ENCODE data around the gene TK2. TPM values are rescaled to one million over a fixed set of nuclear protein-coding genes. Genes with fewer than 3 reads are reported as not detected.

Gene TK2
- total and polyA plus RNA-seq, 9 of the 15 experiments (the other 6 are each of a cell fraction or from before 2014, with no cell fraction given) = 1.1 to 10.2 (median 5.3) TPM

- Histone ChIP-seq H3K27me3 (ENCODE audit: control insufficient read depth in 2 of 2, insufficient read depth in 2 of 2, low read length in 2 of 2) (no peaks in the 10 kb centered on the region), H3K79me2 (ENCODE audit: control insufficient read depth, insufficient read depth, low read length) (peaks cover 7% of the 10 kb centered on the region; the same call in 2 of the 3 replicates), H3K27ac (ENCODE audit: extremely low read depth, low read depth, low read length) (no peak overlapping the region), H3K4me1 (replicated peaks in 1 of 2; ENCODE audit: control insufficient read depth in 2 of 2, insufficient read depth in 2 of 2, low read length in 2 of 2) (peaks cover 0 to 9% of the 10 kb centered on the region in 2 experiments; a peak in 2 of 5 replicates), H3K4me3 (no peak overlapping the region), H3K9ac (ENCODE audit: insufficient read depth in 1 of 2, low read depth in 2 of 2, low read length in 2 of 2) (no peak overlapping the region; a peak in 1 of 4 replicates), H3K36me3 (ENCODE audit: control insufficient read depth, insufficient read depth, low read length) (peaks cover 74% of the 10 kb centered on the region), H3K4me2 (ENCODE audit: insufficient read depth, low read length) (no peak overlapping the region), H2AFZ (ENCODE audit: low read depth, low read length) (no peak overlapping the region), H4K20me1 (replicated peaks; ENCODE audit: control insufficient read depth, insufficient read depth, low read length) (no peaks in the 10 kb centered on the region), H3K9me3 (replicated peaks; ENCODE audit: control insufficient read depth, insufficient read depth, low read depth, low read length) (no peaks in the 10 kb centered on the region), H3K9me1 (ENCODE audit: control insufficient read depth, insufficient read depth, low read length) (no peaks in the 10 kb centered on the region)
- WGBS (ENCODE audit: insufficient coverage, low coverage, missing lambda C conversion rate) = 69% methylated on average over 1 of the region's 1 CpG
- intact Hi-C loops (cut with micrococcal nuclease) = no loop called here
- DNase-seq (ENCODE audit: extremely low read depth in 1 of 4, low spot score in 3 of 4) (no peak), FAIRE-seq (no peak), ATAC-seq (no peak)
- no TSS peak for BruUV-seq (replicated peaks)
- POLR2A ChIA-PET = interaction anchor here (2.6 kb wide), 1 partner anchor 10 kb away, joined by 14 read pairs; no protein-coding TSS in a partner anchor
- CTCF ChIA-PET (ENCODE audit: low intra/inter-chr PET ratio) = no interaction called here
- TF ChIP-seq SOX6 (IDR thresholded peaks at IDR 0.05) (no peak), HEY1 (CRISPR knock-in tag; IDR thresholded peaks at IDR 0.05; ENCODE audit: borderline replicate concordance) (no peak), ZFP1 (CRISPR knock-in tag; IDR thresholded peaks at IDR 0.05) (no peak), BRD4 (IDR thresholded peaks at IDR 0.05) (no peak), PURB (CRISPR knock-in tag; IDR thresholded peaks at IDR 0.05; ENCODE audit: low read depth) (no peak), ZNF780A (CRISPR knock-in tag; IDR thresholded peaks at IDR 0.05) (no peak), STAT5A (IDR thresholded peaks at IDR 0.05; ENCODE audit: borderline replicate concordance, low read length) (no peak), TRIM24 (IDR thresholded peaks at IDR 0.05) (no peak), RBM15 (IDR thresholded peaks at IDR 0.05; ENCODE audit: insufficient read depth, low read length) (no peak), AFF1 (IDR thresholded peaks at IDR 0.05; ENCODE audit: low read depth in 1 of 2, partially characterized antibody in 2 of 2) (no peak), HDAC3 (IDR thresholded peaks at IDR 0.05; ENCODE audit: borderline replicate concordance, partially characterized antibody) (no peak), ZNF511 (CRISPR knock-in tag; IDR thresholded peaks at IDR 0.05) (no peak), EP300 (IDR thresholded peaks at IDR 0.05; ENCODE audit: low read length) (no peak), GTF3C2 (IDR thresholded peaks at IDR 0.05; ENCODE audit: borderline replicate concordance, extremely low read depth, insufficient read length) (no peak), SMARCC2 (IDR thresholded peaks at IDR 0.05; ENCODE audit: low read depth) (no peak)
- TF ChIP-seq, protein P1, sequence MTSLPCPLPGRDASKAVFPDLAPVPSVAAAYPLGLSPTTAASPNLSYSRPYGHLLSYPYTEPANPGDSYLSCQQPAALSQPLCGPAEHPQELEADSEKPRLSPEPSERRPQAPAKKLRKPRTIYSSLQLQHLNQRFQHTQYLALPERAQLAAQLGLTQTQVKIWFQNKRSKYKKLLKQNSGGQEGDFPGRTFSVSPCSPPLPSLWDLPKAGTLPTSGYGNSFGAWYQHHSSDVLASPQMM (CRISPR knock-in tag; IDR thresholded peaks at IDR 0.05) = no peak
- in situ Hi-C loops (cut with MboI) = no loop called here
Measured at GRCh38 chr16:66560107-66560506, 10.2 kb upstream of the TK2 start.
